ENCODE data around the gene ZCCHC8.
A peak's percentile ranks its signal among the peaks of the same experiment; 100 is the strongest.
"Not testable (repeated sequence)": the region's sequence is repeated elsewhere in the genome, so short reads cannot be mapped to it uniquely, and the experiment has no call there.

Gene ZCCHC8

DNA sequence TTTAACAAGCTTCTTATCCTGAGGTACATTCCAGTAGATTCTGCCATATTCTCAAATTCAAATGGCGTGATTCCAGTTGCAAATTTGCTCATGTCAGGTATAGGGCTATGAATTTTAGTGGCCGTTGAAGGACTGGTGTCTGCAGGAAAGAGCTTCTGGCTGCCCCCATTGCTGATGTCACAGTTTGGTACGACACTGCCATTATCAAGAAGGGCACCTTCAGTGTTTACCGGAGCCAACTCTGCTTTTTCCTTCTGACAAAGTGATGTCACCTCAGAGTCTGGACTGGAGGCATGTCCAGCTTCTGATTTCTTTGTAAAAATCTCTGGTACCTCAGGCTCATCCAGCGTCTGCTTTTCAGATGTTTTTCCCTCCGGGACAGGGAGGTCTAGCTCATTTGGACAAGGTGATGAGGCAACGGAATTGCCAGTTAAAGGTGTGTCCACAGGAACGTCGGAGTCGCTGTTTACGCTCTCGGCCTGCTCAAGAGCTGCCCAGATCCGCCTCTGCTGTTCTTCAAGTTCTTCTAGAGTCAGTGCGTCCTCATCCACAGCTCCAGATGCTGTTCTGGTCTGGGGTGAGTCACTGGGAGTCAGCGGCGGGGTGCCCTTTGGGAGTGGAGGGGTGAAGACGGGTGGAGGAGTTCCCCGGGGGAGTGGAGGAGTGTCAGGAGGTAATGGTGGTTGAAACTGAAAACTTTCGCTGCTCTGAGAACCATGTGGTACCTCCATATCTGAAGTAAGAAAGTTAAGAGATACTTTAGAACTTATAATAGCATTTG is 27.0 kb downstream of the ZCCHC8 start:
- H3K36me3 ChIP-seq (ENCODE audit: insufficient read depth), result no peaks in the 10 kb centered on the region
- TF ChIP-seq, protein P1, sequence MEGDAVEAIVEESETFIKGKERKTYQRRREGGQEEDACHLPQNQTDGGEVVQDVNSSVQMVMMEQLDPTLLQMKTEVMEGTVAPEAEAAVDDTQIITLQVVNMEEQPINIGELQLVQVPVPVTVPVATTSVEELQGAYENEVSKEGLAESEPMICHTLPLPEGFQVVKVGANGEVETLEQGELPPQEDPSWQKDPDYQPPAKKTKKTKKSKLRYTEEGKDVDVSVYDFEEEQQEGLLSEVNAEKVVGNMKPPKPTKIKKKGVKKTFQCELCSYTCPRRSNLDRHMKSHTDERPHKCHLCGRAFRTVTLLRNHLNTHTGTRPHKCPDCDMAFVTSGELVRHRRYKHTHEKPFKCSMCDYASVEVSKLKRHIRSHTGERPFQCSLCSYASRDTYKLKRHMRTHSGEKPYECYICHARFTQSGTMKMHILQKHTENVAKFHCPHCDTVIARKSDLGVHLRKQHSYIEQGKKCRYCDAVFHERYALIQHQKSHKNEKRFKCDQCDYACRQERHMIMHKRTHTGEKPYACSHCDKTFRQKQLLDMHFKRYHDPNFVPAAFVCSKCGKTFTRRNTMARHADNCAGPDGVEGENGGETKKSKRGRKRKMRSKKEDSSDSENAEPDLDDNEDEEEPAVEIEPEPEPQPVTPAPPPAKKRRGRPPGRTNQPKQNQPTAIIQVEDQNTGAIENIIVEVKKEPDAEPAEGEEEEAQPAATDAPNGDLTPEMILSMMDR (conservative IDR thresholded peaks at IDR 0.05; ENCODE audit: low read depth, low read length), result no peak
- no peak overlapping the region for H2AFZ ChIP-seq (ENCODE audit: low read depth)
- H3K4me2 ChIP-seq, result no peak overlapping the region
- H4K20me1 ChIP-seq (ENCODE audit: insufficient read depth), result no peaks in the 10 kb centered on the region
- no peaks in the 10 kb centered on the region for H3K79me2 ChIP-seq (ENCODE audit: insufficient read depth, low read depth)
- no peak overlapping the region for H3K4me3 ChIP-seq (IDR thresholded peaks at IDR 0.05; ENCODE audit: insufficient read depth, low read depth, low read length)
- H3K27me3 ChIP-seq (ENCODE audit: insufficient read depth, low read depth), result no peaks in the 10 kb centered on the region
- H3K4me1 ChIP-seq (ENCODE audit: low read depth, poor library complexity, severe bottlenecking), result peaks cover 13% of the 10 kb centered on the region
- H3K27ac ChIP-seq, result no peak overlapping the region
- H3K9ac ChIP-seq, result no peak overlapping the region

DNA sequence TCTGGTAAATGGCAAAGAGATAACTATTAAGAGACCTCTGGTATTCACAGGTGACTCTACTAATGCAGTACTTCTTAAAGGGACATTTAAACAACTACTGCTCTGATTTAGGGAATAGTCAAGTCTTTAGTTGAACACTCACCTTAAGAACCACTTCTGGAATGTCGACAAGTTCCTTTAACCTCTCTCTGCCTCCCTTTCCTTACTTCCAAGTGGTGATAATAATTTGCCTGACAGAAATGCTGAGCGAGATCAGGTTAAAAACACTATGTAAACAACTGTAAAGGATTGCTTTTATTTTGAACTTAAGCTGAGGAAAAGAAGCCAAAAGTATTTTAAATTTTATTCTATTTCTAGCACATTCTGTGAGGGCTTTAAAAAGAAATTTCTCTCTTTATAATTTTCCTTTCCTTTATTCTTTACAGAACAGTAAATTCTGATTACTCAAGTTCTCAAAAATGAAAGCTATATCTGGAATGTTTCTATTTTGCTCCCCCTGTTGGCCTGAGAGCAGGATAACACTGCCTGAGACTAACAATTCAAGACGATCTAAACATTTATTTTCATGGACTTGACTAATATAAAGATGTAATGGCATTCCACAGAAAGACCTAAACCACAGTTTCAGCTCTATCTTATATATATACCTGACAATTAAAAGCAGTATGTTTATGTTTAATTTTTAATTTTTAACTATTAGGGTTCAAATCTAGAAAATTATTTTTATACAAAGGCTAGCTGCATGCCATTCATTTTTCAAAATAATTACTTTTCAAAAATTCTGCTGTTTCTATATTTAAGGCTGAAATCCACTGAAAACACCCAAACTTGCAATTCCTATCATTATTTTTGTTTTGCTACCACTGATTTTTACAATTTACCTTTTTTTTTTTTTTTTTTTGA is 29.2 kb downstream of the ZCCHC8 start:
- H3K4me3 ChIP-seq (IDR thresholded peaks at IDR 0.05; ENCODE audit: insufficient read depth, low read depth, low read length), result no peak overlapping the region
- 0 out of 2 replicates have a peak overlapping the region, but pooled peaks have one; percentile 42 for H3K4me2 ChIP-seq
- peaks cover 13% of the 10 kb centered on the region for H3K4me1 ChIP-seq (ENCODE audit: low read depth, poor library complexity, severe bottlenecking)
- H2AFZ ChIP-seq (ENCODE audit: low read depth), result no peak overlapping the region
- H3K79me2 ChIP-seq (ENCODE audit: insufficient read depth, low read depth), result no peaks in the 10 kb centered on the region
- no peak overlapping the region for H3K9ac ChIP-seq
- no peak overlapping the region for H3K27ac ChIP-seq
- no peaks in the 10 kb centered on the region for H4K20me1 ChIP-seq (ENCODE audit: insufficient read depth)
- H3K27me3 ChIP-seq (ENCODE audit: insufficient read depth, low read depth), result no peaks in the 10 kb centered on the region
- no peaks in the 10 kb centered on the region for H3K36me3 ChIP-seq (ENCODE audit: insufficient read depth)
- TF ChIP-seq, protein P1 (conservative IDR thresholded peaks at IDR 0.05; ENCODE audit: low read depth, low read length), result peak; percentile 69

DNA sequence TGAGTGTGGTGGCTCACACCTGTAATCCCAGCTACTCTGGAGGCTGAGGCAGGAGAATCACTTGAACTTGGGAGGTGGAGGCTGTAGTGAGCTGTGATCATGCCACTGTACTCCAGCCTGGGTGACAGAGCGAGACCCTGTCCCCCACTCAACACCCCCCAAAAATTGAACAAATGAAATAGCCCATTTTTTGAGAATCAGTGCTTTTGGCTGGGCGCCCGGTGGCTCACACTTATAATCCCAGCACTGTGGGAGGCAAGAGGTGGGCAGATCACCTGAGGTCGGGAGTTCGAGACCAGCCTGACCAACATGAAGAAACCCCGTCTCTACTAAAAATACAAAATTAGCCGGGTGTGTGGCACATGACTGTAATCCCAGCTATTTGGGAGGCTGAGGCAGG is 30.2 kb downstream of the ZCCHC8 start:
- not testable (repeated sequence) for H2AFZ ChIP-seq (ENCODE audit: low read depth); H3K79me2 ChIP-seq (ENCODE audit: insufficient read depth, low read depth); H3K9ac ChIP-seq; H3K4me3 ChIP-seq (IDR thresholded peaks at IDR 0.05; ENCODE audit: insufficient read depth, low read depth, low read length); H3K27me3 ChIP-seq (ENCODE audit: insufficient read depth, low read depth); H4K20me1 ChIP-seq (ENCODE audit: insufficient read depth); H3K4me2 ChIP-seq; H3K27ac ChIP-seq; H3K36me3 ChIP-seq (ENCODE audit: insufficient read depth)
- H3K4me1 ChIP-seq (ENCODE audit: low read depth, poor library complexity, severe bottlenecking), result peaks cover 13% of the 10 kb centered on the region

DNA sequence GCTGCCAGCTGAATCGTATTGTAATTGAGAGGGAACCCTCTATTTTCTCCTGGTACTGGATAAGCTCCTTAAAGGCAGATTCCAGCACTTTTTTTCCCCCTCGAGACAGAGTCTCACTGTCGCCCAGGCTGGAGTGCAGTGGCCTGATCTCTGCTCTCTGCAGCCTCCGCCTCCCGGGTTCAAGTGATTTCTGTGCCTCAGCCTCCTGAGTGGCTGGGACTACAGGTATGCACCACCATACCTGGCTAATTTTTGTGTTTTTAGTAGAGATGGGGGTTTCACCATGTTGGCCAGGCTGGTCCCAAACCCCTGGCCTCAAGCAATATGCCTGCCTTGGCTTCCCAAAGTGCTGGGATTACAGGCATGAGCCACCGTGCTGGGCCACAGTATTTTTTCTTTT is 30.9 kb downstream of the ZCCHC8 start:
- not testable (repeated sequence) for H3K9ac ChIP-seq; H3K4me3 ChIP-seq (IDR thresholded peaks at IDR 0.05; ENCODE audit: insufficient read depth, low read depth, low read length); H3K27ac ChIP-seq; H4K20me1 ChIP-seq (ENCODE audit: insufficient read depth); H2AFZ ChIP-seq (ENCODE audit: low read depth); H3K27me3 ChIP-seq (ENCODE audit: insufficient read depth, low read depth); H3K36me3 ChIP-seq (ENCODE audit: insufficient read depth); H3K4me2 ChIP-seq; H3K79me2 ChIP-seq (ENCODE audit: insufficient read depth, low read depth)
- peaks cover 13% of the 10 kb centered on the region for H3K4me1 ChIP-seq (ENCODE audit: low read depth, poor library complexity, severe bottlenecking)

DNA sequence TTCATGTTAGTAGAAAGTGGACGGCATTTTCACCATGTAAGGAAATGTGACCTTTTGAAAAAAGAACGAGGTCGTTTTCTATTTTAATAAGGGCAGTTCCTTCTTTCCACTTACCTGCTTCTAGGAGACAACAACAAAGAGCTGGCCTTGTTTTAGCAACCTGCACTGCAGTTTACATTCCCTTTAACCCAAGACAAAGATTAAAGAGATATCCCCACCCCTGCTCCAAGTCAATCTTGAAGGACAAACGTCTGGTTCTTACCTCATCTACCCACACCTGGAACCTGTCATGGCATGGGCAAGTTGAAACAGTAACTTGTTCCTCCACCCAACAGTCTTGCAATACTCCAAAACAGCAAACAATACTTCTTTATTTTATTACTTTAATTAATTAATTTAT is 32.7 kb downstream of the ZCCHC8 start:
- Histone ChIP-seq H4K20me1 (ENCODE audit: insufficient read depth) (no peaks in the 10 kb centered on the region), H3K4me1 (ENCODE audit: low read depth, poor library complexity, severe bottlenecking) (peaks cover 9% of the 10 kb centered on the region), H3K4me3 (IDR thresholded peaks at IDR 0.05; ENCODE audit: insufficient read depth, low read depth, low read length) (no peak overlapping the region), H2AFZ (ENCODE audit: low read depth) (no peak overlapping the region), H3K79me2 (ENCODE audit: insufficient read depth, low read depth) (no peaks in the 10 kb centered on the region), H3K9ac (no peak overlapping the region), H3K27ac (no peak overlapping the region), H3K36me3 (ENCODE audit: insufficient read depth) (no peaks in the 10 kb centered on the region), H3K4me2 (no peak overlapping the region), H3K27me3 (ENCODE audit: insufficient read depth, low read depth) (no peaks in the 10 kb centered on the region)
- TF ChIP-seq, protein P1 (conservative IDR thresholded peaks at IDR 0.05; ENCODE audit: low read depth, low read length), result no peak

DNA sequence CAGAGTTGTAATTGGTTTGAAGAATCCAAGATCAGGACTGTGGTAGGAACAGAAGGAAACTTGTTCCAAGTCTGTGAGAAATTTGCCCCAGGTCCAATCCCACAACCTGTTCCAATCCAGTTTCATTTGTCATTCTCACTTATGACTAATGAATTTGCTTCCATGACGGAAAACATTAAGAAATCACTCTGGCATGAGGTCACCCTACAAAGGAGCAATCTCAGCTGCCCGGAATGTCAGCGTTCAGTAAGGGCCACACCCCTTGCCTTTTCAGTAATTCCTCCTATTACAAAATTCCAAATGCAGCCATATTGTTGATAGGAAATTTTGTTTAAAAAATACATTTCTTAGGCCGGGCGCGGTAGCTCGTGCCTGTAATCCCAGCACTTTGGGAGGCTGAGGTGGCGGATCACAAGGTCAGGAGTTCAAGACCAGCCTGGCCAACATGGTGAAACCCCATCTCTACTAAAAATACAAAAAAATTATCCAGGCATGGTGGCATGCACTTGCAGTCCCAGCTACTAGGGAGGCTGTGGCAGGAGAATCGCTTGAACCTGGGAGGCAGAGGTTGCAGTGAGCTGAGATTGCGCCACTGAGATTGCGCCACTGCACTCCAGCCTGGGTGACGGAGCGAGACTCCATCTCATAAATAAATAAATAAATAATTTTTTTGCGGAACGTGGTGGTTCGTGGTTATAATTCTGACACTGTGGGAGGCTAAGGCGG is 36.3 kb downstream of the ZCCHC8 start:
- H3K27ac ChIP-seq; H3K27me3 ChIP-seq (ENCODE audit: insufficient read depth, low read depth); H3K36me3 ChIP-seq (ENCODE audit: insufficient read depth); H3K4me3 ChIP-seq (IDR thresholded peaks at IDR 0.05; ENCODE audit: insufficient read depth, low read depth, low read length); H3K9ac ChIP-seq; H2AFZ ChIP-seq (ENCODE audit: low read depth); H4K20me1 ChIP-seq (ENCODE audit: insufficient read depth); H3K4me2 ChIP-seq; H3K79me2 ChIP-seq (ENCODE audit: insufficient read depth, low read depth): not testable (repeated sequence)
- H3K4me1 ChIP-seq (ENCODE audit: low read depth, poor library complexity, severe bottlenecking), result peaks cover 14% of the 10 kb centered on the region
